Thoracic aorta (tissue), 2 donors: ENCODE results near the gene REEP5. TPM values are rescaled to one million over a fixed set of nuclear protein-coding genes. Genes with fewer than 3 reads are reported as not detected.
A peak's percentile ranks its signal among the peaks of the same experiment; 100 is the strongest.

Source experiments
- ATAC-seq: fragments of 150-250 bp; one replicate; pipeline ENCODE4 v1.8.0; 2017; ENCODE audit warnings: low read depth; ENCODE audit not compliant: insufficient number of reproducible peaks, low FRiP score
- DNase-seq: peaks from one replicate; pipeline ENCODE4 v3.0.0-alpha.2; 2020; ENCODE audit warnings: low spot score
- H3K27ac ChIP-seq, 2 donors: fragments of 200-600 bp; sonication (generic); 1 replicate in 1 of 2; 2 replicates in 1 of 2; pipeline ENCODE4 v1.5.1; 2016; ENCODE audit warnings: mild to moderate bottlenecking in 2 of 2, moderate library complexity in 2 of 2
- H3K27me3 ChIP-seq: fragments of 200-600 bp; sonication (generic); replicated peaks from 2 replicates; pipeline ENCODE4 v1.6.0; 2016; ENCODE audit warnings: mild to moderate bottlenecking; ENCODE audit not compliant: insufficient read depth
- H3K36me3 ChIP-seq: fragments of 200-600 bp; sonication (generic); one replicate; pipeline ENCODE4 v1.5.1; 2016
- H3K4me1 ChIP-seq, 2 donors: fragments of 200-600 bp; sonication (generic); 1 replicate in 1 of 2; 2 replicates in 1 of 2; pipeline versions ENCODE4 v1.5.1 to v1.6.0; 2016; ENCODE audit warnings: low read depth in 2 of 2, mild to moderate bottlenecking in 1 of 2; ENCODE audit not compliant: control insufficient read depth in 1 of 2
- H3K4me3 ChIP-seq: fragments of 200-600 bp; sonication (generic); 2 replicates; pipeline ENCODE4 v1.5.1; 2016; ENCODE audit warnings: mild to moderate bottlenecking
- H3K9me3 ChIP-seq: fragments of 200-600 bp; sonication (generic); 2 replicates; pipeline ENCODE4 v1.5.1; 2016
- total RNA-seq, 2 donors: library from RNA; depleted of rRNA; stranded (reverse); fragments of >200 nt; gene quantifications; one replicate each; pipeline versions ENCODE4 v1.1.0 to v1.2.3, GENCODE V29; 2016
- TF ChIP-seq, protein P1 (sequence below): fragments of 200-600 bp; sonication (generic); IDR thresholded peaks from one replicate; pipeline ENCODE4 v1.5.1; 2019; ENCODE audit warnings: antibody characterized with exemption

Gene REEP5
- total RNA-seq, 2 donors from 2014 or later, result 80.4 to 110 TPM

DNA sequence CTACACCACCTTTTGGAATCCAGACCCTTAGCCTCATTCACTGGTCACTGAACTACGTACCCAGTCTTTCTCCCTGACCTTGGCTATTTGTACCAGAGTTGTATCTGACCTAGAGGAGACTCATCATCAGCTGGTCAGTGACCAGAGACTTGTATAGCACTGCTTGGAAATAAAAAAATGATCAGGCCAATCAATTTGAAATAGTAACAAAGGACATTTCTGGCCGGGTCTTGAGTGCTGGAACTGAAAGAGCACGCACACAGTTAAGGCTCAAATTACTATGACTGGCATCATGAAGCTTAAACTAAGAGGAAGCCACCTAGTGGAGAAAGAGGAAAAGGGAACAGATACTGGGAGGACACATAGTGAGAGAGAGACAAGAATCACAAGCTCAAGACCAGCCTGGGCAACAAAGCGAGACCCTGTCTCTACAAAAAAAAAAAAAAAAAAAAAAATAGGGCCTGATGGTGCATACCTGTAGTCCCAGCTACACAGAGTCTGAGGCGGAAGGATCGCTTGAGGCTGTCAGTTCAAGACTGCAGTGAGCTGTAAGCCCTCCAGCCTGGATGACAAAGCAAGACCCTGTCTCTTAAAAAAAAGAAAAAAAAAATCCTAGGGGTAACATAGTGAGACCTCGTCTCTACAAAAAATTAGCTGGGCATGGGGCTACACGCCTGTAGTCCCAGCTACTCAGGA is 73.8 kb downstream of the REEP5 start:
- no peaks in the 10 kb centered on the region for H3K27me3 ChIP-seq
- TF ChIP-seq, protein P1, sequence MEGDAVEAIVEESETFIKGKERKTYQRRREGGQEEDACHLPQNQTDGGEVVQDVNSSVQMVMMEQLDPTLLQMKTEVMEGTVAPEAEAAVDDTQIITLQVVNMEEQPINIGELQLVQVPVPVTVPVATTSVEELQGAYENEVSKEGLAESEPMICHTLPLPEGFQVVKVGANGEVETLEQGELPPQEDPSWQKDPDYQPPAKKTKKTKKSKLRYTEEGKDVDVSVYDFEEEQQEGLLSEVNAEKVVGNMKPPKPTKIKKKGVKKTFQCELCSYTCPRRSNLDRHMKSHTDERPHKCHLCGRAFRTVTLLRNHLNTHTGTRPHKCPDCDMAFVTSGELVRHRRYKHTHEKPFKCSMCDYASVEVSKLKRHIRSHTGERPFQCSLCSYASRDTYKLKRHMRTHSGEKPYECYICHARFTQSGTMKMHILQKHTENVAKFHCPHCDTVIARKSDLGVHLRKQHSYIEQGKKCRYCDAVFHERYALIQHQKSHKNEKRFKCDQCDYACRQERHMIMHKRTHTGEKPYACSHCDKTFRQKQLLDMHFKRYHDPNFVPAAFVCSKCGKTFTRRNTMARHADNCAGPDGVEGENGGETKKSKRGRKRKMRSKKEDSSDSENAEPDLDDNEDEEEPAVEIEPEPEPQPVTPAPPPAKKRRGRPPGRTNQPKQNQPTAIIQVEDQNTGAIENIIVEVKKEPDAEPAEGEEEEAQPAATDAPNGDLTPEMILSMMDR, result peak; percentile 50
- ATAC-seq (peak; percentile 88), DNase-seq (no peak)
- peak overlapping the region; percentile 29 for H3K4me3 ChIP-seq
- H3K36me3 ChIP-seq, result no peaks in the 10 kb centered on the region
- no peaks in the 10 kb centered on the region for H3K4me1 ChIP-seq
- no peaks in the 10 kb centered on the region for H3K9me3 ChIP-seq
- no peak overlapping the region for H3K27ac ChIP-seq

DNA sequence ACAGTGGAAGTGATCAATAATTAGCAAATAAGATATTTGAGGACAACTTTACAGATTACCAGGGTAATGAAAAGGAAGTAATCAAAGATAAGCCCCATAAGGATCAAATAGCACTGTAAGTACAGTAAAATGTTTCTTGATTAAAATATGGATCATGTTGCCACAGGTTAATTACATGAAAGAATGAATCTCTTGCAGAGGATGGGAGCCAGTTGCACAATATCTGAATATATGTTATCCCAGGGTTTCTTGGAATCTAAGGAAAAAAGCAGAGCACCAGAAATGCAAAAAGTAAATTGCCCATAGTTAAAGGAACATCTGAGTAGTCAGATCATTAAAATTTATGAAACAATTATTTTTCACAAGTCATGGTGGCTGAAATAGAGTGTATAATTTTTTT is 74.7 kb downstream of the REEP5 start:
- Histone ChIP-seq H3K4me3 (no peak overlapping the region), H3K4me1 (no peaks in the 10 kb centered on the region), H3K27me3 (no peaks in the 10 kb centered on the region), H3K9me3 (no peaks in the 10 kb centered on the region), H3K36me3 (no peaks in the 10 kb centered on the region), H3K27ac (no peak overlapping the region)
- DNase-seq, result no peak
- TF ChIP-seq, protein P1, result no peak
- no peak for ATAC-seq

DNA sequence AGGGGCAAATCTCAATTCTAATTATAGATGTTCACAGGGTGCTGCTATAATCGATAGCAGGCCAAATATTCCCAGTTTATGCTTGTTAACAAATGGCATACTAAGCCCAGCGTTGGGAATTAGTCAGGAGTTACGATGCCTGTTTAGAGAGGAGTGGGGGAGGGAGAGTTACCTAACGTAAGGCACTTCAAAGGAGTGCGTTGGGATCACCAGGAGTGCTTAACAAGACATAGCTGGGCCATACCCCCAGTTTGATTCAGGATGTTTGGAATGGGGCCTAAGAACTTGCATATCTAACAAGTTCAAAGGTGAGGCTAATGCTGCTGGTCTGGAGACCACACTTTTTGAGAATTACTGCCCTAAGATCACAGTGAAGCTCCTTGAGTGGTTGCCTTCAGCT is 75.5 kb downstream of the REEP5 start:
- no peaks in the 10 kb centered on the region for H3K9me3 ChIP-seq
- TF ChIP-seq, protein P1, result no peak
- ATAC-seq (no peak), DNase-seq (no peak)
- H3K4me3 ChIP-seq, result no peak overlapping the region
- H3K4me1 ChIP-seq, result no peaks in the 10 kb centered on the region
- H3K27ac ChIP-seq, result no peak overlapping the region
- H3K36me3 ChIP-seq, result no peaks in the 10 kb centered on the region
- no peaks in the 10 kb centered on the region for H3K27me3 ChIP-seq

DNA sequence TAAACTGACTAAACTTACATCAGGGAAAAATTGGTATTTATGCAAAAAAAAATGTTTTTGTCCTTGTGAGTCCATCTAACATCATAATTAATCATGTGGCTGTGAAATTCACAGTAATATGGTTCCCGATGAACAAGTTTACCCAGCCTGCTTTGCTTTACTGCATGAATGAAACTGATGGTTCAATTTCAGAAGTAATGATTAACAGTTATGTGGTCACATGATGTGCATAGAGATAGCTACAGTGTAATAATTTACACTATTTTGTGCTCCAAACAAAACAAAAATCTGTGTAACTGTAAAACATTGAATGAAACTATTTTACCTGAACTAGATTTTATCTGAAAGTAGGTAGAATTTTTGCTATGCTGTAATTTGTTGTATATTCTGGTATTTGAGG is 77.5 kb downstream of the REEP5 start:
- Histone ChIP-seq H3K27ac (no peak overlapping the region), H3K9me3 (no peaks in the 10 kb centered on the region), H3K4me1 (no peaks in the 10 kb centered on the region), H3K27me3 (no peaks in the 10 kb centered on the region), H3K36me3 (no peaks in the 10 kb centered on the region), H3K4me3 (no peak overlapping the region)
- DNase-seq, result no peak
- no peak for ATAC-seq
- TF ChIP-seq, protein P1, result no peak

DNA sequence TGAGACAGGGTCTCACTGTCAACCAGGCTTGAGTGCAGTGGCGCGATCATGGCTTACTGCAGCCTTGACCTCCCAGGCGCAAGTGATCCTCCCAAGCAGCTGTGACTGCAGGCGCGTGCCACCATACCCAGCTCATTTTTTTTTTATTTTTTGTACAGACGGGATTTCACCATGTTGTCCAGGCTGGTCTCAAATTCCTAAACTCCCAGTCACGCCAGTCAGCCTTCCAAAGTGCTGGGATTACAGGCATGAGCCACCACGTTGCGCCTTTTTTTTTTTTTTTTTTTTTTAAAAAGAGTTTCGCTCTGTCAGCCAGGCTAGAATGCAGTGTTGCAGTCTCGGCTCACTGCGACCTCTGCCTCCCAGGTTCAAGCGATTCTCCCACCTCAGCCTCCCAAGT is 88.1 kb downstream of the REEP5 start:
- ATAC-seq (no peak), DNase-seq (no peak)
- Histone ChIP-seq H3K27ac (no peak overlapping the region), H3K4me3 (no peak overlapping the region), H3K4me1 (no peaks in the 10 kb centered on the region), H3K9me3 (no peaks in the 10 kb centered on the region), H3K36me3 (peaks cover 9% of the 10 kb centered on the region), H3K27me3 (no peaks in the 10 kb centered on the region)
- TF ChIP-seq, protein P1, result no peak
